Neural cell (in vitro differentiated cells): ENCODE data around the gene UBE2N.

Experiments
- CTCF ChIP-seq: fragments of 450-650 bp; IDR thresholded peaks from 2 replicates; pipeline ENCODE4 v1.5.1; 2014; ENCODE audit warnings: antibody characterized with exemption, mild to moderate bottlenecking, moderate library complexity; ENCODE audit not compliant: poor library complexity, severe bottlenecking
- EP300 ChIP-seq: fragments of 450-650 bp; conservative IDR thresholded peaks from 2 replicates; pipeline ENCODE4 v1.6.1; 2014; ENCODE audit warnings: antibody characterized with exemption, mild to moderate bottlenecking, moderate library complexity; ENCODE audit not compliant: poor library complexity, severe bottlenecking
- EZH2 ChIP-seq: fragments of 200-600, 300-800 bp; shearing (Covaris generic), sonication (generic); IDR thresholded peaks from 2 replicates; pipeline ENCODE4 v1.6.1; 2014; ENCODE audit warnings: antibody characterized with exemption, low read length, borderline replicate concordance, mild to moderate bottlenecking; ENCODE audit not compliant: insufficient read depth, poor library complexity, severe bottlenecking

GRCh38 chr12:93461503-93461902, 19.8 kb upstream of the UBE2N start:
- TF ChIP-seq EZH2 (no peak), CTCF (no peak), EP300 (no peak)
